Myocyte (in vitro differentiated cells): ENCODE data around the gene C9orf50. TPM values are rescaled to one million over a fixed set of nuclear protein-coding genes. Genes with fewer than 3 reads are reported as not detected.
"Not testable (repeated sequence)": the region's sequence is repeated elsewhere in the genome, so short reads cannot be mapped to it uniquely, and the experiment has no call there.

Experiments
- DNase-seq: peaks from one replicate; pipeline ENCODE4 v3.0.0-alpha.2; 2012; ENCODE audit warnings: low read depth
- polyA plus RNA-seq: library from polyadenylated mRNA; unstranded; fragments of >200 nt; gene quantifications from one replicate; pipeline ENCODE4 v1.2.1, GENCODE V29; 2012; ENCODE audit warnings: missing spikeins
- total RNA-seq: library from RNA; depleted of rRNA; stranded (reverse); fragments of >200 nt; gene quantifications from 2 replicates; pipeline ENCODE4 v1.2.3, GENCODE V29; 2014

The C9orf50 gene
- total RNA-seq: not detected in 2 replicates
- 0.34 TPM for polyA plus RNA-seq

GRCh38 chr9:129620669-129621295 lies at the start of gene C9orf50:
TSS of gene C9orf50 (minus strand) at chr9:129621101. CDS start at chr9:129620574, 527 bp downstream.
- DNase-seq: no peak

GRCh38 chr9:129669946-129670345 lies 49.0 kb upstream of the C9orf50 start:
- DNase-seq: no peak

GRCh38 chr9:129669141-129669718 lies 48.3 kb upstream of the C9orf50 start:
- DNase-seq: peak; percentile 43

- DNase-seq: no peak
These were observed 46.9 kb upstream of the C9orf50 start for GRCh38 chr9:129667850-129668249.

- DNase-seq: no peak
These were observed 46.5 kb upstream of the C9orf50 start for GRCh38 chr9:129667378-129667777.

GRCh38 chr9:129666575-129666974 lies 45.7 kb upstream of the C9orf50 start:
- DNase-seq: no peak

GRCh38 chr9:129665814-129666520 lies 45.1 kb upstream of the C9orf50 start:
- DNase-seq: no peak

- DNase-seq: no peak
These were observed 44.5 kb upstream of the C9orf50 start, which contains the start of gene PRRX2 for GRCh38 chr9:129665389-129665775. TSS of gene PRRX2 (plus strand) at chr9:129665647. CDS start at chr9:129665868, 221 bp downstream.

GRCh38 chr9:129664746-129665388 lies 44.0 kb upstream of the C9orf50 start:
- DNase-seq: no peak

GRCh38 chr9:129662239-129662638 lies 41.3 kb upstream of the C9orf50 start:
- DNase-seq: not testable (repeated sequence)

- no peak for DNase-seq
These were observed 40.1 kb upstream of the C9orf50 start for GRCh38 chr9:129661029-129661428.

- peak; percentile 49 for DNase-seq
These were observed 36.0 kb upstream of the C9orf50 start for GRCh38 chr9:129656795-129657390.

GRCh38 chr9:129655696-129656095 lies 34.8 kb upstream of the C9orf50 start:
- DNase-seq: no peak

GRCh38 chr9:129655154-129655553 lies 34.3 kb upstream of the C9orf50 start:
- DNase-seq: no peak

GRCh38 chr9:129654554-129655040 lies 33.7 kb upstream of the C9orf50 start:
- no peak for DNase-seq

GRCh38 chr9:129653823-129654553 lies 33.1 kb upstream of the C9orf50 start:
- DNase-seq: no peak

- no peak for DNase-seq
These were observed 29.9 kb upstream of the C9orf50 start for GRCh38 chr9:129650680-129651235.

GRCh38 chr9:129649726-129650679 lies 29.1 kb upstream of the C9orf50 start:
- DNase-seq: no peak

- no peak for DNase-seq
These were observed 27.8 kb upstream of the C9orf50 start for GRCh38 chr9:129648764-129649115.
